GM12864 (cell line): Measurements from ENCODE around the gene NCDN.

ENCODE experiments used
- DNase-seq: peaks from one replicate; pipeline ENCODE4 v3.0.0-alpha.2; 2011; ENCODE audit warnings: low read depth
- H3K4me3 ChIP-seq: 2 replicates; pipeline ENCODE4 v1.5.1; 2011; ENCODE audit warnings: mild to moderate bottlenecking, low read depth, low read length, control low read depth
- TF ChIP-seq, protein P1 (sequence below): IDR thresholded peaks from 2 replicates; pipeline ENCODE4 v1.5.1; 2011; ENCODE audit warnings: low read depth, mild to moderate bottlenecking, moderate library complexity, low read length, control low read depth, inconsistent platforms; ENCODE audit errors: missing control alignments

The NCDN gene

GRCh38 chr1:35558374-35559316, 1.0 kb downstream of the NCDN start:
- H3K4me3 ChIP-seq: peak overlapping the region; percentile 91
- TF ChIP-seq, protein P1, sequence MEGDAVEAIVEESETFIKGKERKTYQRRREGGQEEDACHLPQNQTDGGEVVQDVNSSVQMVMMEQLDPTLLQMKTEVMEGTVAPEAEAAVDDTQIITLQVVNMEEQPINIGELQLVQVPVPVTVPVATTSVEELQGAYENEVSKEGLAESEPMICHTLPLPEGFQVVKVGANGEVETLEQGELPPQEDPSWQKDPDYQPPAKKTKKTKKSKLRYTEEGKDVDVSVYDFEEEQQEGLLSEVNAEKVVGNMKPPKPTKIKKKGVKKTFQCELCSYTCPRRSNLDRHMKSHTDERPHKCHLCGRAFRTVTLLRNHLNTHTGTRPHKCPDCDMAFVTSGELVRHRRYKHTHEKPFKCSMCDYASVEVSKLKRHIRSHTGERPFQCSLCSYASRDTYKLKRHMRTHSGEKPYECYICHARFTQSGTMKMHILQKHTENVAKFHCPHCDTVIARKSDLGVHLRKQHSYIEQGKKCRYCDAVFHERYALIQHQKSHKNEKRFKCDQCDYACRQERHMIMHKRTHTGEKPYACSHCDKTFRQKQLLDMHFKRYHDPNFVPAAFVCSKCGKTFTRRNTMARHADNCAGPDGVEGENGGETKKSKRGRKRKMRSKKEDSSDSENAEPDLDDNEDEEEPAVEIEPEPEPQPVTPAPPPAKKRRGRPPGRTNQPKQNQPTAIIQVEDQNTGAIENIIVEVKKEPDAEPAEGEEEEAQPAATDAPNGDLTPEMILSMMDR: no peak
- DNase-seq: no peak

GRCh38 chr1:35559317-35559944, 1.8 kb downstream of the NCDN start:
- TF ChIP-seq, protein P1: no peak
- H3K4me3 ChIP-seq: no peak overlapping the region
- DNase-seq: no peak

DNA sequence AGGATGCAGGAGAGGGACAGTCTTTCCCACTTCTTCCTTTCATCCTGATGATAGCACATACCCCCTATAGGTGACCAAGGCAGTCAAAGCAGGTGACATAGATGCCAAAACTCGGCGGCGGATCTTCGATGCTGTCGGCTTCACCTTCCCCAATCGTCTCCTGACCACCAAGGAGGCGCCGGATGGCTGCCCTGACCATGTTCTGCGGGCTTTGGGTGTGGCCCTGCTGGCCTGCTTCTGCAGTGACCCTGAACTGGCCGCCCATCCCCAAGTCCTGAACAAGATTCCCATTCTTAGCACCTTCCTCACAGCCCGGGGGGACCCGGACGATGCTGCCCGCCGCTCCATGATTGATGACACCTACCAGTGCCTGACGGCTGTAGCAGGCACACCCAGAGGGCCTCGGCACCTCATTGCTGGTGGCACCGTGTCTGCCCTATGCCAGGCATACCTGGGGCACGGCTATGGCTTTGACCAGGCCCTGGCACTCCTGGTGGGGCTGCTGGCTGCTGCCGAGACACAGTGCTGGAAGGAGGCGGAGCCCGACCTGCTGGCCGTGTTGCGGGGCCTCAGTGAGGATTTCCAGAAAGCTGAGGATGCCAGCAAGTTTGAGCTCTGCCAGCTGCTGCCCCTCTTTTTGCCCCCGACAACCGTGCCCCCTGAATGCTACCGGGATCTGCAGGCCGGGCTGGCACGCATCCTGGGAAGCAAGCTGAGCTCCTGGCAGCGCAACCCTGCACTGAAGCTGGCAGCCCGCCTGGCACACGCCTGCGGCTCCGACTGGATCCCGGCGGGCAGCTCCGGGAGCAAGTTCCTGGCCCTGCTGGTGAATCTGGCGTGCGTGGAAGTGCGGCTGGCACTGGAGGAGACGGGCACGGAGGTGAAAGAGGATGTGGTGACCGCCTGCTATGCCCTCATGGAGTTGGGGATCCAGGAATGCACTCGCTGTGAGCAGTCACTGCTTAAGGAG, 2.9 kb downstream of the NCDN start:
- TF ChIP-seq, protein P1: no peak

DNA sequence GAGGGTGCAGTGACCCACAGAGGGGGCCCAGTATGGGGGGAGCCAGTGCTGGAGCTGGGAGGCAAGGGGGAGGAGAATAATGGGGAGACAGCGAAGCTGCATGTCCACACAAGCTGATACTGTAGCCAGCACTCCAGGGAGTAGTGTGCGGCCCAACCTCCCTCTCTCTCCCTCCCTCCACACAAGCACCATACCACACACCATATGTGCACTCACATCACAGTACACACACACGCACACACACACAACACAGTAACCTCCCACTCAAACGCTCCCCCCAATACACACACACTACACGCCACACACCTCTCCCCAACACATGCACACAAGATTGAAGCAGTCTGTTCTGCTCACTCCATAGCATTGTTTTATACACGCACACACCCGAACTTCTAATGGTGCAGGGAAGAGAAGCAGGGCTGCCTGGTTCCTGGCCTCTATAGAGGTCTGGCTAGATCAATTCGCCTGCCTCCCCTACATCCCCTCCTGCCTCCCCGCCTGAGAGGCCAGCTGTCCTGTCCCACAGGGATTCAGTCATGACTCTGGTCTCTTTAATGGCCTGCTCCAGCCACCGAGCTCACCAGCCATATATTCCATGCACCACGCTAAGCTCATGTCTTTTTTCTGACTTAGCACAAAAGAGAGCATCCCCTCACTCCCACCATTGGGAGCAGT, 3.8 kb downstream of the NCDN start:
- TF ChIP-seq, protein P1: no peak
- DNase-seq: no peak
- no peak overlapping the region for H3K4me3 ChIP-seq

More for the DNA sequence above, 2.9 kb downstream of the NCDN start:
- no peak overlapping the region for H3K4me3 ChIP-seq
- DNase-seq: no peak

DNA sequence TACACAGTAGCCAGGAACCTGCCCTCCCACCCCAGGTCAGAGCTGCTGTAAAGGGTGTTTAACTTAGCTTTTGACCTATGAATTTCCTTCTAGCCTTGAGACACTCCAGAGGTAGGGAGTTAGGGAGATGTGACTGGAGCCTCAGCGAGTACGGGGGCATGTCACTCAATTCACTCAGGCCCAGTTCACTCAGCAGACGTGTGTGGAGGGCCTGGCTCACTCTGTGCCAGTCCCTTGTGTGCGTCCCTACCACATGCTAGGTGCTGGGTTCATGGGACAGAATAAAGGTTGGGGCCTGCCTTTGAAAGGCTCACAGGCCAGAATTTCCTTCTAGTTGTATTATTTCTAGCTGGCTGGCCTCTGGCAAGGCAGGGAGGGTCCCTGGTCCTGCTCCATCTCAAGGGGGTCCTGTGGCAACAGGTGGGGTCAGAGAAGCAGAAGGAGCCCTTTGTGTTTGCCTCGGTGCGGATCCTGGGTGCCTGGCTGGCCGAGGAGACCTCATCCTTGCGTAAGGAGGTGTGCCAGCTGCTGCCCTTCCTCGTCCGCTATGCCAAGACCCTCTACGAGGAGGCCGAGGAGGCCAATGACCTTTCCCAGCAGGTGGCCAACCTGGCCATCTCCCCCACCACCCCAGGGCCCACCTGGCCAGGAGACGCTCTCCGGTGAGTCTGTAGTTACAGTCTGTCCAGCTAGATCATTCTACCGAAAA, 4.5 kb downstream of the NCDN start:
- DNase-seq: no peak
- TF ChIP-seq, protein P1: no peak

GRCh38 chr1:35563166-35563565, 5.6 kb downstream of the NCDN start:
- no peak overlapping the region for H3K4me3 ChIP-seq
- TF ChIP-seq, protein P1: no peak
- DNase-seq: no peak

More for the DNA sequence above, 4.5 kb downstream of the NCDN start:
- H3K4me3 ChIP-seq: no peak overlapping the region
